ENCODE measurements around the gene DIPK1A. TPM values are rescaled to one million over a fixed set of nuclear protein-coding genes. Genes with fewer than 3 reads are reported as not detected.

Gene DIPK1A
- total RNA-seq, 4 donors from 2014 or later: 3.1 to 6.9 (median 4.7) TPM

GRCh38 chr1:92808381-92808780 is 152.9 kb downstream of the DIPK1A start:
- H3K4me1 ChIP-seq: peaks cover 0 to 16% (median 2%) of the 10 kb centered on the region in 4 donors
- H3K4me3 ChIP-seq: no peak overlapping the region
- H3K27ac ChIP-seq: no peak overlapping the region
- no peaks in the 10 kb centered on the region for H3K27me3 ChIP-seq
- no peaks in the 10 kb centered on the region for H3K9me3 ChIP-seq
- H3K36me3 ChIP-seq: no peaks in the 10 kb centered on the region
- TF ChIP-seq POLR2A (IDR thresholded peaks at IDR 0.05) (no peak), EP300 (IDR thresholded peaks at IDR 0.05) (no peak)
- TF ChIP-seq, protein P1, sequence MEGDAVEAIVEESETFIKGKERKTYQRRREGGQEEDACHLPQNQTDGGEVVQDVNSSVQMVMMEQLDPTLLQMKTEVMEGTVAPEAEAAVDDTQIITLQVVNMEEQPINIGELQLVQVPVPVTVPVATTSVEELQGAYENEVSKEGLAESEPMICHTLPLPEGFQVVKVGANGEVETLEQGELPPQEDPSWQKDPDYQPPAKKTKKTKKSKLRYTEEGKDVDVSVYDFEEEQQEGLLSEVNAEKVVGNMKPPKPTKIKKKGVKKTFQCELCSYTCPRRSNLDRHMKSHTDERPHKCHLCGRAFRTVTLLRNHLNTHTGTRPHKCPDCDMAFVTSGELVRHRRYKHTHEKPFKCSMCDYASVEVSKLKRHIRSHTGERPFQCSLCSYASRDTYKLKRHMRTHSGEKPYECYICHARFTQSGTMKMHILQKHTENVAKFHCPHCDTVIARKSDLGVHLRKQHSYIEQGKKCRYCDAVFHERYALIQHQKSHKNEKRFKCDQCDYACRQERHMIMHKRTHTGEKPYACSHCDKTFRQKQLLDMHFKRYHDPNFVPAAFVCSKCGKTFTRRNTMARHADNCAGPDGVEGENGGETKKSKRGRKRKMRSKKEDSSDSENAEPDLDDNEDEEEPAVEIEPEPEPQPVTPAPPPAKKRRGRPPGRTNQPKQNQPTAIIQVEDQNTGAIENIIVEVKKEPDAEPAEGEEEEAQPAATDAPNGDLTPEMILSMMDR (IDR thresholded peaks at IDR 0.05): no peak
- DNase-seq (ENCODE audit: low spot score in 2 of 2): no peak

GRCh38 chr1:92805216-92805615 is 156.0 kb downstream of the DIPK1A start:
- peak overlapping the region in 2 of 4 donors; percentile 47 to 67 for H3K27ac ChIP-seq
- WGBS, 2 donors: 95 to 98% methylated on average over 1 of the region's 1 CpG
- DNase-seq (ENCODE audit: low spot score in 2 of 2): no peak
- H3K27me3 ChIP-seq: no peaks in the 10 kb centered on the region
- no peaks in the 10 kb centered on the region for H3K9me3 ChIP-seq
- no peak overlapping the region for H3K4me3 ChIP-seq
- H3K36me3 ChIP-seq: no peaks in the 10 kb centered on the region
- H3K4me1 ChIP-seq: peaks cover 0 to 23% (median 2%) of the 10 kb centered on the region in 4 donors
- no peak for TF ChIP-seq POLR2A (IDR thresholded peaks at IDR 0.05)
- no peak for TF ChIP-seq EP300 (IDR thresholded peaks at IDR 0.05)
- TF ChIP-seq, protein P1 (IDR thresholded peaks at IDR 0.05): no peak

DNA sequence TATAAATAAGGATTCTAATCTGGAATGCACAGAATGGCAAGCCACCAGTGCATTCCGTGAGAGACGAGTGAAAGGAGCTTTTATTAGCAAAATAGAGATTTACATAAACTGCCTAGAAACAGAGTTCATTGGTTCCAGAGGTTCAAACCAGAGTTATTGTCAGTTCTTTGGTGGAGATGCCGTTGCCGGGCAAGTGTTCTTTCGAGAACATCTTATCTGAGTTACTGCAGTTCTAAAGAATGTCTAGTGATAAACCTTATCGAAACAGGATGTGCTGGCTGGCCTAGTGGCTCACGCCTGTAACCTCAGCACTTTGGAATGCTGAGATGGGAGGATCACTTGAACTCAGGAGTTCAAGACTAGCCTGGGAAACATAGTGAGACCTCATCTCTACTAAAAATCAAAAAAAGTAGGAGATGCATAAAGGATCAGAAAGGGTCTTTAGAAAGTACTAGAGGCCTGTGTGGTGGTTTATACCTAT is 156.5 kb downstream of the DIPK1A start:
- TF ChIP-seq, protein P1 (IDR thresholded peaks at IDR 0.05): no peak
- no peak for TF ChIP-seq EP300 (IDR thresholded peaks at IDR 0.05)
- no peak for TF ChIP-seq POLR2A (IDR thresholded peaks at IDR 0.05)
- no peaks in the 10 kb centered on the region for H3K27me3 ChIP-seq
- DNase-seq (ENCODE audit: low spot score in 2 of 2): peak in 1 of 2 donors; percentile 33
- no peaks in the 10 kb centered on the region for H3K9me3 ChIP-seq
- WGBS, 2 donors: 2 to 5% methylated on average over 7 of the region's 7 CpGs
- H3K36me3 ChIP-seq: no peaks in the 10 kb centered on the region
- no peak overlapping the region for H3K4me3 ChIP-seq
- peaks cover 0 to 23% (median 2%) of the 10 kb centered on the region in 4 donors for H3K4me1 ChIP-seq
- peak overlapping the region; percentile 10 to 67 (median 43) for H3K27ac ChIP-seq

DNA sequence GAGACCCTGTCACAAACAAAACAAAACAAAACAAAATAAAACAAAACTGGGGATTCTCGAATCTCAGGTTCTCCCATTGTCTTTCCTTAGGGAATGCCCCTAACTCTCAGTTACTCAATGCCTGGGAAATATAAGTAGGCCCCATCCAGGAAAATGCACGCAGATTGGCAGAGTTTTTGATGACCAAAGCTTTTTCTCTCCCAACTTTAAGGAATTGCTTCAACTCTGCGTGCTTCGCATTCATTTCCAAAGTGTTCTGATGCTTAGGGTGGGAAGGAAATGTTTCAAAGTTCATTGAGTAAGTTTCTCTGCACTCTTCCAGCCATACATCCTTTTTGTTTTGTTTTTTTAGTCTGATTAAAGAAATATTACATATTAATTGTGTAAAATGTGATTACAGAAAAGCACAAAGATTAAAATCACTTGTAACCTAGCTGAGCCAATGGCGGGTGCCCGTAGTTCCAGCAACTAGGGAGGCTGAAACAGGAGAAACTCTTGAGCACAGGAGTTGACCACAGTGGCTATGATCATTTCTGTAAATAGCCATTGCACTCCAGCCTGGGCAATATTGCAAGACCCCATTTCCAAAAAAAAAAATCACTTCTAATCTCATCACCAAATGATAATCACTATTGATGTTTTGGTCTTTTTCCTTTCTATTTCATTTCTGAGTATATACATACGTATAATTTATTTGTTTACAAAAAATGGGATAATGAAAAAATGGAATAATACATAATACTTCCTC is 157.9 kb downstream of the DIPK1A start:
- H3K4me3 ChIP-seq: no peak overlapping the region
- WGBS, 2 donors: 67 to 69% methylated on average over 7 of the region's 7 CpGs
- no peaks in the 10 kb centered on the region for H3K9me3 ChIP-seq
- H3K36me3 ChIP-seq: no peaks in the 10 kb centered on the region
- peak overlapping the region in 2 of 4 donors; percentile 47 to 56 for H3K27ac ChIP-seq
- DNase-seq (ENCODE audit: low spot score in 2 of 2): no peak
- no peaks in the 10 kb centered on the region for H3K27me3 ChIP-seq
- peaks cover 0 to 23% (median 2%) of the 10 kb centered on the region in 4 donors for H3K4me1 ChIP-seq
- TF ChIP-seq, protein P1 (IDR thresholded peaks at IDR 0.05): no peak
- TF ChIP-seq EP300 (IDR thresholded peaks at IDR 0.05) (no peak), POLR2A (IDR thresholded peaks at IDR 0.05) (no peak)

GRCh38 chr1:92797961-92798360 is 163.3 kb downstream of the DIPK1A start:
- WGBS, 2 donors: 21 to 37% methylated on average over 1 of the region's 1 CpG
- TF ChIP-seq POLR2A (IDR thresholded peaks at IDR 0.05) (no peak), EP300 (IDR thresholded peaks at IDR 0.05) (no peak)
- TF ChIP-seq, protein P1 (IDR thresholded peaks at IDR 0.05): no peak
- Histone ChIP-seq H3K27ac (peak overlapping the region in 2 of 4 donors; percentile 28 to 79), H3K27me3 (no peaks in the 10 kb centered on the region), H3K4me1 (peaks cover 0 to 7% (median 0%) of the 10 kb centered on the region in 4 donors), H3K36me3 (no peaks in the 10 kb centered on the region), H3K4me3 (no peak overlapping the region), H3K9me3 (no peaks in the 10 kb centered on the region)
- no peak for DNase-seq (ENCODE audit: low spot score in 2 of 2)
